ENCODE results near the gene EPPIN. TPM values are rescaled to one million over a fixed set of nuclear protein-coding genes. Genes with fewer than 3 reads are reported as not detected.

EPPIN gene
- total RNA-seq, 1 experiment from 2014 or later: not detected

DNA sequence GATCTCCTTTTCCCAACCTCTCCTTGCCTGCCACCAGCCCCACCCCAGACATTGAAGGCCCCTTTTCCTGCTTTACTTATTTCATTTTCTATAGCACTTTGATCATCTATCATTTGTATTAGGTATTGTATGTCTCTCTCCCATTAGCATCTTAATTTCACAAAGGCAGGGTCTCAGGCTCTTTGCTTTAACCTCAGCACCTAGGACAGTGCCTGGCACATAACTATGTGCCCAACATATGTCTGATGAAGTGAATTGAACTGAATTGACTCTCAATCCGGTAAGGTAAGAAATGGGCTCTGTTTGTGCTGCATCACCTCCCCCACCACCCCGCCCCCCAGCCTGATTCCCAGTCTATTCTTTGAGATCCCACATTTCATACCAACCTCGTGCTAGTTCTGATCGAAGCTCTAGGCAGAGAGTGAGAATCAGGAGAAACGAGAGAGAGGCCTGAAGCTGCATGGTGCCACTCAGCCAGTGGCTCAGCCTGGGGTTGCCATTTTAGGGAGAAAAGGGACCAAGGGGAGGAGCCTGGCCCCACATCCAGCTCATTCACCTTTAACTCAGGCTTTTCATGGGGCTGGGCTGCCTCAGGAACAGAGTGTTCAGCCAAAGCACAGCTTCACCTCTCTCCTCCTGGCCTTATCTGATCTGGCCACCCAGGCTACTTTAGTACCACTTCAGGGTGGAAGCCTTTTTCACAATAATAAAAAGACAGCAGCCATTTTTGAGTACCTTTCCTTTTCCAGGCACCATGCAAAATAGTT is 31.9 kb downstream of the EPPIN start, which contains the start of gene SPINT3:
TSS of gene SPINT3 (minus strand) at position 476 of the 767 bp plus-strand sequence. CDS start at position 462, 14 bp downstream.
- DNase-seq (ENCODE audit: low read depth, low spot score): no peak
- in situ Hi-C loops (cut with HindIII; ENCODE audit: low pct_unique_long_range_greater_than_20kb, low sequenced_read_pairs): no loop called here
- H3K9me3 ChIP-seq (ENCODE audit: control insufficient read depth, insufficient read depth, low read depth, low read length): no peaks in the 10 kb centered on the region
- no TSS peak for BruUV-seq (replicated peaks)
- no peak within 1 kb of the TSS for H3K4me3 ChIP-seq (ENCODE audit: low read depth in 2 of 2, low read length in 2 of 2)
- no peak within 1 kb of the TSS for H3K27ac ChIP-seq (ENCODE audit: low read length)
- no peaks in the 10 kb centered on the region for H3K4me1 ChIP-seq (ENCODE audit: control insufficient read depth, insufficient read depth, low read length)
- TF ChIP-seq SIN3A (IDR thresholded peaks at IDR 0.05; ENCODE audit: borderline replicate concordance, insufficient read depth, low read depth, low read length): no peak
- TF ChIP-seq TCF7L2 (IDR thresholded peaks at IDR 0.05; ENCODE audit: low read depth, low read length): no peak
- no peak for TF ChIP-seq POLR2AphosphoS5 (IDR thresholded peaks at IDR 0.05; ENCODE audit: low read depth, low read length)
- TF ChIP-seq, protein P1, sequence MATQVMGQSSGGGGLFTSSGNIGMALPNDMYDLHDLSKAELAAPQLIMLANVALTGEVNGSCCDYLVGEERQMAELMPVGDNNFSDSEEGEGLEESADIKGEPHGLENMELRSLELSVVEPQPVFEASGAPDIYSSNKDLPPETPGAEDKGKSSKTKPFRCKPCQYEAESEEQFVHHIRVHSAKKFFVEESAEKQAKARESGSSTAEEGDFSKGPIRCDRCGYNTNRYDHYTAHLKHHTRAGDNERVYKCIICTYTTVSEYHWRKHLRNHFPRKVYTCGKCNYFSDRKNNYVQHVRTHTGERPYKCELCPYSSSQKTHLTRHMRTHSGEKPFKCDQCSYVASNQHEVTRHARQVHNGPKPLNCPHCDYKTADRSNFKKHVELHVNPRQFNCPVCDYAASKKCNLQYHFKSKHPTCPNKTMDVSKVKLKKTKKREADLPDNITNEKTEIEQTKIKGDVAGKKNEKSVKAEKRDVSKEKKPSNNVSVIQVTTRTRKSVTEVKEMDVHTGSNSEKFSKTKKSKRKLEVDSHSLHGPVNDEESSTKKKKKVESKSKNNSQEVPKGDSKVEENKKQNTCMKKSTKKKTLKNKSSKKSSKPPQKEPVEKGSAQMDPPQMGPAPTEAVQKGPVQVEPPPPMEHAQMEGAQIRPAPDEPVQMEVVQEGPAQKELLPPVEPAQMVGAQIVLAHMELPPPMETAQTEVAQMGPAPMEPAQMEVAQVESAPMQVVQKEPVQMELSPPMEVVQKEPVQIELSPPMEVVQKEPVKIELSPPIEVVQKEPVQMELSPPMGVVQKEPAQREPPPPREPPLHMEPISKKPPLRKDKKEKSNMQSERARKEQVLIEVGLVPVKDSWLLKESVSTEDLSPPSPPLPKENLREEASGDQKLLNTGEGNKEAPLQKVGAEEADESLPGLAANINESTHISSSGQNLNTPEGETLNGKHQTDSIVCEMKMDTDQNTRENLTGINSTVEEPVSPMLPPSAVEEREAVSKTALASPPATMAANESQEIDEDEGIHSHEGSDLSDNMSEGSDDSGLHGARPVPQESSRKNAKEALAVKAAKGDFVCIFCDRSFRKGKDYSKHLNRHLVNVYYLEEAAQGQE (IDR thresholded peaks at IDR 0.05; ENCODE audit: insufficient read depth in 1 of 2, low read depth in 2 of 2, low read length in 1 of 2): peak; percentile 22 to 73; a peak in 3 of 4 replicates
- intact Hi-C loops (cut with micrococcal nuclease; ENCODE audit: unreplicated experiment): no loop called here
- no peak for ATAC-seq
- CTCF ChIA-PET: no interaction called here
- POLR2A ChIA-PET: interaction anchor here (0.6 kb wide), 1 partner anchor 224 kb away, joined by 3 read pairs; no protein-coding TSS in a partner anchor
- no peaks in the 10 kb centered on the region for H3K36me3 ChIP-seq (ENCODE audit: control insufficient read depth, insufficient read depth, low read length)
- H3K27me3 ChIP-seq (ENCODE audit: control insufficient read depth, insufficient read depth, low read length): peaks cover 3% of the 10 kb centered on the region

DNA sequence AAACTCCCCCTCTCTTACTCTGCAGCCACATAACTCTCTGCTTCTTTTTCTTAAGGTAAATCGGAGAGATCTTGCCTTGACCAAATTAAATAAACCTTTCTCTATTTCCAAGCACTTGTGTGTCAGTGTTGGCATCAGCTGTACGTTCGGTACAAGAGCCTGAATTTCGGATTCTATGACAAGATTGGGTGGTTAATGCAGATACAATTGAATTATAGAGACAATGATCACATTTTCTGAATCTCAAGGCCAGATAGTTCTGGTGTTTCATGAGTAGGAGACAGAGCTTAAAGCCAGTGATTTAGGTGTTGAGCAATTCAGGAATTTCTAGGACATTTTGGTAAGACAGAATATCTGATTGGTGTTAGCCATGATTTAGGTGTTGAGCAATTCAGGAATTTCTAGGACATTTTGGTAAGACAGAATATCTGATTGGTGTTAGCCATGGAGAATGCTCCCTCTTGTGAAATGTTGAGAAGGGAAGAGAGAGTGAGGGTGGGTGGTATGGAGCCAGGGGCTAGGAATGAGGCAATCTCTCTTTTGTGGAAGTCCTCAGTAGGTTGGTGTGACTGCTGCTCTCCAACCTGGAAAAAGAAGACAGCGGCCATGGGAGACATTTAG is 36.8 kb downstream of the EPPIN start:
- ChIA-PET POLR2A (no interaction called here), CTCF (no interaction called here)
- BruUV-seq (replicated peaks): no TSS peak
- H3K36me3 ChIP-seq (ENCODE audit: control insufficient read depth, insufficient read depth, low read length): no peaks in the 10 kb centered on the region
- TF ChIP-seq, protein P1 (IDR thresholded peaks at IDR 0.05; ENCODE audit: insufficient read depth in 1 of 2, low read depth in 2 of 2, low read length in 1 of 2): no peak
- TF ChIP-seq, protein P2, sequence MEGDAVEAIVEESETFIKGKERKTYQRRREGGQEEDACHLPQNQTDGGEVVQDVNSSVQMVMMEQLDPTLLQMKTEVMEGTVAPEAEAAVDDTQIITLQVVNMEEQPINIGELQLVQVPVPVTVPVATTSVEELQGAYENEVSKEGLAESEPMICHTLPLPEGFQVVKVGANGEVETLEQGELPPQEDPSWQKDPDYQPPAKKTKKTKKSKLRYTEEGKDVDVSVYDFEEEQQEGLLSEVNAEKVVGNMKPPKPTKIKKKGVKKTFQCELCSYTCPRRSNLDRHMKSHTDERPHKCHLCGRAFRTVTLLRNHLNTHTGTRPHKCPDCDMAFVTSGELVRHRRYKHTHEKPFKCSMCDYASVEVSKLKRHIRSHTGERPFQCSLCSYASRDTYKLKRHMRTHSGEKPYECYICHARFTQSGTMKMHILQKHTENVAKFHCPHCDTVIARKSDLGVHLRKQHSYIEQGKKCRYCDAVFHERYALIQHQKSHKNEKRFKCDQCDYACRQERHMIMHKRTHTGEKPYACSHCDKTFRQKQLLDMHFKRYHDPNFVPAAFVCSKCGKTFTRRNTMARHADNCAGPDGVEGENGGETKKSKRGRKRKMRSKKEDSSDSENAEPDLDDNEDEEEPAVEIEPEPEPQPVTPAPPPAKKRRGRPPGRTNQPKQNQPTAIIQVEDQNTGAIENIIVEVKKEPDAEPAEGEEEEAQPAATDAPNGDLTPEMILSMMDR (IDR thresholded peaks at IDR 0.05): no peak
- no peak for TF ChIP-seq SIN3A (IDR thresholded peaks at IDR 0.05; ENCODE audit: borderline replicate concordance, insufficient read depth, low read depth, low read length)
- no peak for TF ChIP-seq TCF7L2 (IDR thresholded peaks at IDR 0.05; ENCODE audit: low read depth, low read length)
- TF ChIP-seq POLR2AphosphoS5 (IDR thresholded peaks at IDR 0.05; ENCODE audit: low read depth, low read length): no peak
- DNase-seq (ENCODE audit: low read depth, low spot score) (no peak), ATAC-seq (no peak)
- no peaks in the 10 kb centered on the region for H3K9me3 ChIP-seq (ENCODE audit: control insufficient read depth, insufficient read depth, low read depth, low read length)
- H3K27me3 ChIP-seq (ENCODE audit: control insufficient read depth, insufficient read depth, low read length): peaks cover 3% of the 10 kb centered on the region
- H3K27ac ChIP-seq (ENCODE audit: low read length): no peak overlapping the region
- intact Hi-C loops (cut with micrococcal nuclease; ENCODE audit: unreplicated experiment): no loop called here
- H3K4me1 ChIP-seq (ENCODE audit: control insufficient read depth, insufficient read depth, low read length): no peaks in the 10 kb centered on the region
- no peak overlapping the region for H3K4me3 ChIP-seq (ENCODE audit: low read depth in 2 of 2, low read length in 2 of 2)
- in situ Hi-C loops (cut with HindIII; ENCODE audit: low pct_unique_long_range_greater_than_20kb, low sequenced_read_pairs): no loop called here

Measured in Panc1 (cell line).